DMS153 treated with DMSO at 0.1 percent for 48 hours (cell line): ENCODE measurements around the gene PI4KA.
A peak's percentile ranks its signal among the peaks of the same experiment; 100 is the strongest.

Experiments used
- DNase-seq: peaks from one replicate; lab custom pipeline; 2025; ENCODE audit not compliant: unreplicated experiment; lab: John Stamatoyannopoulos, UW

The PI4KA gene

DNA sequence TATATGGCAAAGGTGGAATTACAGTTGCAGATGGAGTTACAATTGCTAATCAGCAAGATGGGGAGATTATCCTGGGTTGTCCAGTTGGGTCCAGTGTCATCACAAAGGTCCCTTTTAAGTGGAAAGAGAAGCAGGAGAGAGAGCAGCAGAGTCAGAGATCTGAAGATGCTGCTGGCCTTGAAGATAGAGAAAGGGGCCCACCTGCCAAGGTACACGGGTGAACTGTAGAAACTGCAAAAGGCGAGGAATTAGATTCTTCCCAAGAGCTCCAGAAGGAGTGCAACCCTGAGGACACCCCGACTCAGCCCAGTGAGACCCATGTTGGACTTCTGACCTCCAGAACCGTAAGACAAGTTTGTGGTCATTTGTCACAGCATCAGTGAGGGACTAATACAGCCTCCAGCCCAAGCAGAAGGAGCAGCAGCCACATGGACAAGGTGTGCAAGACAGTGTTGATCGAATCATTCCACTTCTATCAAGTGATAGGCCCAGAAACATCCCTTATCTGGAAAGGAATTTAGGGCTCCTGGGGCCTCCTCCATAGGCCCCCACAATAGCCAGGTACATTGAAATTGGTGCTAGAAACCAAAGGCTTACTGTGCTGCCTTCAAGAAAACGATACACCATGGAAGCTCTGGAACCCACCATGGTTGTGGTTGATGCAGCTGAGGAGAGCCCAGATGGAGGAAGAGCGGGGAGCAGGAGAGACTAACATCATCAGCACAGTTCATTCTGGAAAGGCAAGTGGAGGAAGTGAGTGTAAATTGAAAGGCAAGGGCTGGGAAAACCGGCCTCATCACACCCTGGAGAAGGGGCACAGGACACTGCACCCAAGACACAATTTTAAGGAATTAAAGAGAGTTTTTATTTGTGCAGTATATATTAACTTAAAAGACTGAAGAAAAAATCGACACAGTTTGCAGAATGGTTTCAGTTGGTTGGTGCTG lies 23.5 kb upstream of the PI4KA start:
- DNase-seq = no peak

DNA sequence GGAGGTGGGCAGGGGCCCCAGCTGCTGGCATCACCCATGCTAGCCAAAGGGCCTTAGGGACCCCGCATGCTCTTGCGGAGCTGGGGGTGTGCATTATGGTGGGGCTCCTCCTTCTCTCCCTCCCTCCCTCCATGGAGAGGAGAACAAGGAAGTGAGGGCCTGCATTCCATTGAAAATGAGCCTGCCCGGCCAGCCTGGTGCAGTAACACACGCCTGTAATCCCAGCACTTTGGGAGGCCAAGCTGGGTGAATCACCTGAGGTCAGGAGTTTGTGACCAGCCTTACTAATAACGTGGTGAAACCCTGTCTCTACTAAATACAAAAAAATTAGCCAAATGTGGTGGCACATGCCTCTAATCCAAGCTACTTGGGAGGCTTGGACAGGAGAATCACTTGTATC lies 22.6 kb upstream of the PI4KA start:
- no peak for DNase-seq

DNA sequence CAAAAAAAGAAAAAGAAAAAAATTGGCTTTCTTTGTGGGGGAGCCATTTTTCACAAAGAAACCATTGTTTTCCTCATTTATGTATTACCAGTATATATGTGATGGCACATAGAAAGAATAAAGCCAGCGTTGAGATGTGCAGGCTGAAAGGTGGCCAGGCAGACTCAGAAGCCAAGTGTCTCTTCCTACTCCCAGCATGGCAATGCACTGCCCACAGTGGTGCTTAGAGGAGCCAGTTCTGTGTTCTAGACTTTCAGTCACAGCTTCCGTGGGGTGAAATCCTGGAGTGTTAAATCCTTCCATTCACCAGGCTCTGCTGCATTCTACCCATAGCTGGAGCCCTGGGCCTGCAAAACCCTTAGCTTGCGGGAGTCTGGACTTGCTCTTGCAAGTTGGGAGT lies 19.1 kb upstream of the PI4KA start:
- DNase-seq = no peak

- no peak for DNase-seq
Measured at GRCh38 chr22:20875296-20875695, 16.7 kb upstream of the PI4KA start.

- no peak for DNase-seq
Measured at GRCh38 chr22:20873214-20873613, 14.6 kb upstream of the PI4KA start.

DNA sequence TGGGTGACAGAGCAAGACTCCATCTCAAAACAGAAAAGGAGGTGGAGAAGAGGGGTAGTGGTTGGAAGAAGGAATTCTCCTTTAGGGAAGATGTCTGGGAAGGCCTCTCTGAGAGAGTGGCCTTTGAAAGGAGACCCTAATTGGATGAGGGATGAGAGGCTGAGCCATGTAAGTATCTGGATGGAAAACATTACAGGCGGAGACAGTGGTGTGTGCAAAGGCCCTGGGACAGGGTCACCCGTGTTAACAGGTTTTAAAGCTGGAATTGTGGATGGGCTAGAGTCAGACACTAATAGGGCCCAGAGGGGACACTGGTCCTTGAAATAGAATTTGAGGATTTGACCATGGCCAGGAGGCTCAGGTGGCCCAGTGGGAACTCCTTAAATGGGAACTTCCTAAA lies 10.6 kb upstream of the PI4KA start:
- DNase-seq = no peak

DNA sequence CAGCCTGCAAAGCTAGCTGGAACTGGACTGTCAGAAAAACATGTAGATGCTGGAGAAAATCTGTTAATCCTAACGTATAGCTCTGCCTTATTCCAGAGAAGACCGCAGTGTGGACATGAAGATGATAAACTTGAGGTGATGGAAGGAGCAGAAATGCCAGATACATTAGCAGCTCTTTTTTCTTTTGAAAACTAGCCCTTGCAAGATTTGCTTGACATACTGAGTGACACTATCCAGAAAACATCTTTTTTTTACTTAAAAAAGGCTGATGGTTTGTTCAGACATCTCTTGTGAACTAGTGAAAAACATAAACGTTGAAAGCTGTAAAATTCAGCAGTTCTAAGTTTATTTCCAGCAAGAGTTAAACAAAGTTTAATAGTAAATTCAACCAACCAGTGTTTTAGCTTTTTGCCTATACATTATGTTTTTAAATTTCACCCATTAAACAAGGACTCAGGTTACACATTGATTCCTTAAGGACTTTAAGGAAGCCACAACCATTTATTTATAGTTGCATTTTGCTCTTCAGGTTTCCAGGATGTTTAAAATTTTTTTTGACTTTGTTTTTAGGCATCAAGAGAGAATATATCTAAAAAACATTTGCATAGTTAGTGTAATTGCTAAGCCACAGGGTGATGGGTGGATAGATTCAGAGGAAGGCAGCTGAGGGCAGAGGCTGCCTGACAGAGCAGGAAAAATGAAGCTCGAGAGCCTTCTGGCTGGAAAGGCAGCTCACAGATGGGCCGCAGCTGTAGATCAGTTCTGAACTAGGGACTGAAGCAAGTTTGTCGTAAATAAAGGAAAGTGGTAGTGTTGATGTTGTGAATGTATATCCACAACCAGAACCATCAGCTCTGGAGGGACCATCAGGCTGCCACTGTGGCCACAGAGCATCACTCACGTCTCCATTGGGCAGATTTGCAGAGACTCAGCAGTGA lies 9.7 kb upstream of the PI4KA start:
- no peak for DNase-seq

DNA sequence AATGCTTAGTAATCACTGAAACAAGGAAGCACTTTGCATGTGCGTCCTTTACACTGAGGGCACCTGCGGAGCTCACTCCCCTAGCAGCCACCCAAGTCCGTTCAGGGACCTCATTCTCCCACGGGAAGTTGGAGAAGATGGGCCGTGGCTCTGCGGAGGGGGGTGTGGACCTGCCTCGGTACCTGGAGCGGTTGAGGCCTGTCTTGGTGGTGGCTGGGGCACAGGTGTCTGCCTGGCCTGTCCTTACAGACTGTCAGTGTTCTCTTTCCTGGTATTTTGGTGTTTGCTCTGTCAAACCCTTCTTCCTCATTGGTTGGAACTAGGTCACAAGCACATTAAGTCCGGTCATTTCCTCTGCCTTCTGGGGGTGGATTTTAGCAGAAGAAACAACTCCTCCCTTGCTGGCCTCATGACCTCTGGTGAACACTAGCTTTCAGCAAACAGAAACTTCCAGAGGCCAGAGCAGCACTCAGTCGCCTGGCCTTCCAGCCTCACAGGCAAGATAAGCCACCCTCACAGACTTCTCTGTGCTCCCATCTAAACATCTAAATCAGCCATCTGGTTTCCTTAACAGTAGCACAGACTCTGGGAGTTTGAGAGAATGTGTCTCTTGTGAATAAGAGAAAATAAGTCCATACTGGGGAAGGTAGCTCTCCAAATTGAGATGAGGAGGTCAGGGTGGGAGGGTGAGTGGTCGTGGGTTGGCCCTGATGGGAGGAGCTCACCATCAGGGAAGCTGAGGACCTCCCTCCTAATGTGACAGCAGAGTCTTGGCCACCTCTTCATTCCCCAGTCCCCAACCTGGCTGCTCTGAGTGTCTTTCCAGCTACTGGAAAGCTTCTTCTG lies 8.8 kb upstream of the PI4KA start:
- no peak for DNase-seq

DNA sequence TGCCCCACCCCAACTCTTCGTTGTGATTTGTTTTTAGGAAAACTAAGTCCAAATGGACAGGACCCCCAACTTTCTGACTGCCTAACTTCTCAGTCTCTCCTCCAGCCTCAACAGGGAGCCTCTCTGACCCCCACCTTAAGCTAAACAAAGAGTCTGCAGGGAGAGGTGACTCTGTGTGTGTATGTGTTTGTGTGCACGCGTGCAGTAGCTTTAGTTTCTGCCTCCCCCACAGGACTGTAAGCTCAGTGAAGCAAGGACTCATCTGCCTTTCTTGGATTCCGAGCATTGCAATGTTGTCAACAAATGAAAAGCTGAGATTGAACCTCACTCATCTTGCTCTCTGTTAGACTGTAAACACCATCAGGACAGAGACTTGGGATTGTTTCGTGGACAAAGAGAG lies 8.1 kb upstream of the PI4KA start:
- no peak for DNase-seq

GRCh38 chr22:20865875-20866445 lies 7.3 kb upstream of the PI4KA start:
- no peak for DNase-seq

GRCh38 chr22:20865331-20865730 lies 6.7 kb upstream of the PI4KA start:
- DNase-seq = no peak

GRCh38 chr22:20864186-20864908 lies 5.7 kb upstream of the PI4KA start:
- DNase-seq = no peak

- DNase-seq = no peak
Measured at GRCh38 chr22:20863366-20863765, 4.8 kb upstream of the PI4KA start.

GRCh38 chr22:20862540-20862939 lies 3.9 kb upstream of the PI4KA start:
- no peak for DNase-seq

DNA sequence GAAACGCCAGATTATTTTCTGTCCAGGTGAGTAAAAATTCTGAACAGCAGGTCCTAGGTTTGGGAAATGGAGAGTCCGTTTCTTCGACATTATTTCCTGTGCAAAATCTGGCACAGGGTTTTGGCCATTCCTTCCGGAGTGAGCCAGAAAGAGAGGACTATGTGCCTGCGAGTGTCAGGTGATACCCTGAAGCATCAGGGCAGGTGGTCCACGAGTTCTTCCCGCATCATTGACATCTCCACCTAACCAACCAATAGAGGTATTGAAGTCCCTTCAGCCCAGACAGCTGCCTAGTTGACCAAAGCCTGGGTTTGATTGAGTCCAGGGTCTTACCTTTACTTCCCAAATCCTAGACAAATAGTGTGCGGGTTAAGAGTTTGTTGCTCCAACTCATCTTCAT lies 1.0 kb upstream of the PI4KA start:
- DNase-seq = no peak

DNA sequence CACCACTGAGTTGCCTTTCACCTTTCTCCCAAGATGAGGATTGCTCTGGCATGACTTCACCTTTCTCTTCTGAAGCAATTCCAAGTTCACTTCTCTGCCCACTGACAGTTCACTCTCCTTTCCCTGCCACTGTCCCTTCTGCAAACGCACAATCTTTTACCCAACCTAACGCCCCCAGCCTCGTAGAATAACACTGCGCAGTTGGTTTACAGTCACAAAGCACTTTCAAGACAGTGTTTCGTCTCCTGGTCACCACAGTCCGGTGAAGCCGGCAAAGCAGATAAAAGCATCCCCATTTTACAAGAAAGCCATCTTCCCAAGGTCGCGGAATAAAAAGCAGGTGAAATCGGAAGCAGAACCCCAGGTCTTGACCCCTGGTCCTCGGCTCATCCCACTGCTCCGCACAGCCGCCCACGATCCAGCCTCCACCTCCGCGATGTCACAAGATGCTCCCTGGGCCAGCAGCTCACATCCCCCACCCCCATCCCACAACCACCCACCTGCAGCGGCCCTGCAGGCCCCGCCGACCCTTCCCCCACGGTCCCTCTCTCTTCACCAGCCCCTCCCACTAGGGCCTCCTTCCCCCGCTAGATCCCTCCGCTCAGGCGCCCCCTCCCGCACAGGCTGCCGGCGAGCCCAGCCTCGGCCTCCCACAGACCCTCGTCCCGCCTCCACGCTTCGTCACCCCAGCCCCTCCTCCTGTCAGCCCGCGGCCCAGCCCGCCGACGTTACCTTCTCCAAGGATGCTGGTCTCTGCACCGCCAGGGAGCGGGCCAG lies 585 bp downstream of the PI4KA start:
- DNase-seq = peak; percentile 48

GRCh38 chr22:20857247-20857643 lies 1.4 kb downstream of the PI4KA start:
- DNase-seq = no peak

- DNase-seq = no peak
Measured at GRCh38 chr22:20853236-20853660, 5.4 kb downstream of the PI4KA start.

DNA sequence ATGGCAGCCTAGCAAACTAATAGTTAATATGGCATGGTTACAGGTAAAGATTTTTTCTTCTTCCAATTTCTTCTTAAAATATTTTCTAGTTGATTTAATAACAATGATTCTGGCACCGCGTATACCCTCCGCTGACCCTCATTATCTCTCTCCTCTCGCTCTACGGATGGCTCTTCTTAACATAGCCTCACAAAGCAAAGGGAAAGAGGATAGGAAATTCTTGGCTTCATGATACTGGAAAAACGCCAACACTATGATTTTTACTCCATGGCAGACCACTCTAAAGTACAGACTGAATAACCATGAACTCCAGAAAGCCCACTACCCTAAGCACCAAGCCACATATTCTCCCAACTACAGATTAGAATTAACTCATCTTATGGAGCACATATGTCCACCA lies 6.1 kb downstream of the PI4KA start:
- no peak for DNase-seq
